ENCODE measurements around the gene ARID3A.

Gene ARID3A

GRCh38 chr19:892894-893689 lies 32.7 kb upstream of the ARID3A start, which contains the start of the genes MED16 and RNU6-9:
Gene MED16 (minus strand): TSS chr19:893187. CDS start chr19:891131, 2,056 bp downstream.
Gene RNU6-9 (plus strand): TSS chr19:893484.
- no peaks in the 10 kb centered on the region for H3K27me3 ChIP-seq (ENCODE audit: control insufficient read depth, insufficient read depth, low read length)
- no peaks in the 10 kb centered on the region for H3K9me3 ChIP-seq (ENCODE audit: control insufficient read depth, insufficient read depth, low read length)
- peak within 1 kb of the TSS; percentile 93 for H3K27ac ChIP-seq (ENCODE audit: low read depth, low read length)
- peak within 1 kb of the TSS; percentile 73 for H3K9ac ChIP-seq (ENCODE audit: low read depth, low read length)
- H3K4me1 ChIP-seq (ENCODE audit: control insufficient read depth, insufficient read depth, low read length), result no peaks in the 10 kb centered on the region
- peak within 1 kb of the TSS; percentile 93 for H3K4me3 ChIP-seq (ENCODE audit: low read depth, low read length)
- peaks cover 29% of the 10 kb centered on the region for H3K36me3 ChIP-seq (ENCODE audit: control insufficient read depth, insufficient read depth, low read length)

GRCh38 chr19:896434-896833 lies 29.4 kb upstream of the ARID3A start:
- no peaks in the 10 kb centered on the region for H3K27me3 ChIP-seq (ENCODE audit: control insufficient read depth, insufficient read depth, low read length)
- no peak overlapping the region for H3K4me3 ChIP-seq (ENCODE audit: low read depth, low read length)
- no peak overlapping the region for H3K9ac ChIP-seq (ENCODE audit: low read depth, low read length)
- no peaks in the 10 kb centered on the region for H3K4me1 ChIP-seq (ENCODE audit: control insufficient read depth, insufficient read depth, low read length)
- H3K36me3 ChIP-seq (ENCODE audit: control insufficient read depth, insufficient read depth, low read length), result peaks cover 13% of the 10 kb centered on the region; the same call in 1 of the 2 replicates
- no peak overlapping the region for H3K27ac ChIP-seq (ENCODE audit: low read depth, low read length)
- H3K9me3 ChIP-seq (ENCODE audit: control insufficient read depth, insufficient read depth, low read length), result no peaks in the 10 kb centered on the region

GRCh38 chr19:896999-897398 lies 28.8 kb upstream of the ARID3A start:
- H3K9ac ChIP-seq (ENCODE audit: low read depth, low read length), result no peak overlapping the region
- no peaks in the 10 kb centered on the region for H3K27me3 ChIP-seq (ENCODE audit: control insufficient read depth, insufficient read depth, low read length)
- no peaks in the 10 kb centered on the region for H3K9me3 ChIP-seq (ENCODE audit: control insufficient read depth, insufficient read depth, low read length)
- H3K4me1 ChIP-seq (ENCODE audit: control insufficient read depth, insufficient read depth, low read length), result no peaks in the 10 kb centered on the region
- no peak overlapping the region for H3K4me3 ChIP-seq (ENCODE audit: low read depth, low read length)
- peaks cover 13% of the 10 kb centered on the region; the same call in 1 of the 2 replicates for H3K36me3 ChIP-seq (ENCODE audit: control insufficient read depth, insufficient read depth, low read length)
- H3K27ac ChIP-seq (ENCODE audit: low read depth, low read length), result no peak overlapping the region

- Histone ChIP-seq H3K9me3 (ENCODE audit: control insufficient read depth, insufficient read depth, low read length) (no peaks in the 10 kb centered on the region), H3K36me3 (ENCODE audit: control insufficient read depth, insufficient read depth, low read length) (peaks cover 13% of the 10 kb centered on the region; the same call in 1 of the 2 replicates), H3K9ac (ENCODE audit: low read depth, low read length) (no peak overlapping the region), H3K27me3 (ENCODE audit: control insufficient read depth, insufficient read depth, low read length) (no peaks in the 10 kb centered on the region), H3K27ac (ENCODE audit: low read depth, low read length) (no peak overlapping the region), H3K4me1 (ENCODE audit: control insufficient read depth, insufficient read depth, low read length) (no peaks in the 10 kb centered on the region), H3K4me3 (ENCODE audit: low read depth, low read length) (no peak overlapping the region)
Observed at GRCh38 chr19:897442-898039, 28.3 kb upstream of the ARID3A start.

GRCh38 chr19:898663-899062 lies 27.2 kb upstream of the ARID3A start:
- no peaks in the 10 kb centered on the region for H3K4me1 ChIP-seq (ENCODE audit: control insufficient read depth, insufficient read depth, low read length)

GRCh38 chr19:899336-900042 lies 26.3 kb upstream of the ARID3A start:
- Histone ChIP-seq H3K36me3 (ENCODE audit: control insufficient read depth, insufficient read depth, low read length) (peaks cover 13% of the 10 kb centered on the region; the same call in 1 of the 2 replicates), H3K27me3 (ENCODE audit: control insufficient read depth, insufficient read depth, low read length) (no peaks in the 10 kb centered on the region), H3K9ac (ENCODE audit: low read depth, low read length) (no peak overlapping the region)

More at GRCh38 chr19:898663-899062, 27.2 kb upstream of the ARID3A start:
- H3K9me3 ChIP-seq (ENCODE audit: control insufficient read depth, insufficient read depth, low read length), result no peaks in the 10 kb centered on the region
- no peak overlapping the region for H3K4me3 ChIP-seq (ENCODE audit: low read depth, low read length)
- no peak overlapping the region for H3K9ac ChIP-seq (ENCODE audit: low read depth, low read length)
- H3K27ac ChIP-seq (ENCODE audit: low read depth, low read length), result no peak overlapping the region
- H3K27me3 ChIP-seq (ENCODE audit: control insufficient read depth, insufficient read depth, low read length), result no peaks in the 10 kb centered on the region
- H3K36me3 ChIP-seq (ENCODE audit: control insufficient read depth, insufficient read depth, low read length), result peaks cover 13% of the 10 kb centered on the region; the same call in 1 of the 2 replicates

GRCh38 chr19:900043-900301 lies 25.9 kb upstream of the ARID3A start:
- Histone ChIP-seq H3K9ac (ENCODE audit: low read depth, low read length) (no peak overlapping the region), H3K4me3 (ENCODE audit: low read depth, low read length) (no peak overlapping the region), H3K27ac (ENCODE audit: low read depth, low read length) (no peak overlapping the region), H3K9me3 (ENCODE audit: control insufficient read depth, insufficient read depth, low read length) (no peaks in the 10 kb centered on the region), H3K4me1 (ENCODE audit: control insufficient read depth, insufficient read depth, low read length) (no peaks in the 10 kb centered on the region), H3K27me3 (ENCODE audit: control insufficient read depth, insufficient read depth, low read length) (no peaks in the 10 kb centered on the region), H3K36me3 (ENCODE audit: control insufficient read depth, insufficient read depth, low read length) (peaks cover 13% of the 10 kb centered on the region; the same call in 1 of the 2 replicates)

More at GRCh38 chr19:899336-900042, 26.3 kb upstream of the ARID3A start:
- H3K4me3 ChIP-seq (ENCODE audit: low read depth, low read length), result no peak overlapping the region
- H3K9me3 ChIP-seq (ENCODE audit: control insufficient read depth, insufficient read depth, low read length), result no peaks in the 10 kb centered on the region
- H3K27ac ChIP-seq (ENCODE audit: low read depth, low read length), result no peak overlapping the region
- no peaks in the 10 kb centered on the region for H3K4me1 ChIP-seq (ENCODE audit: control insufficient read depth, insufficient read depth, low read length)

- Histone ChIP-seq H3K9me3 (ENCODE audit: control insufficient read depth, insufficient read depth, low read length) (no peaks in the 10 kb centered on the region), H3K4me3 (ENCODE audit: low read depth, low read length) (no peak overlapping the region), H3K27me3 (ENCODE audit: control insufficient read depth, insufficient read depth, low read length) (no peaks in the 10 kb centered on the region), H3K4me1 (ENCODE audit: control insufficient read depth, insufficient read depth, low read length) (no peaks in the 10 kb centered on the region), H3K9ac (ENCODE audit: low read depth, low read length) (no peak overlapping the region), H3K27ac (ENCODE audit: low read depth, low read length) (no peak overlapping the region), H3K36me3 (ENCODE audit: control insufficient read depth, insufficient read depth, low read length) (peaks cover 13% of the 10 kb centered on the region; the same call in 1 of the 2 replicates)
Observed at GRCh38 chr19:900302-901111, 25.3 kb upstream of the ARID3A start.

GRCh38 chr19:901216-902092 lies 24.4 kb upstream of the ARID3A start:
- Histone ChIP-seq H3K9ac (ENCODE audit: low read depth, low read length) (no peak overlapping the region), H3K4me1 (ENCODE audit: control insufficient read depth, insufficient read depth, low read length) (no peaks in the 10 kb centered on the region), H3K9me3 (ENCODE audit: control insufficient read depth, insufficient read depth, low read length) (no peaks in the 10 kb centered on the region), H3K27me3 (ENCODE audit: control insufficient read depth, insufficient read depth, low read length) (no peaks in the 10 kb centered on the region), H3K4me3 (ENCODE audit: low read depth, low read length) (no peak overlapping the region), H3K27ac (ENCODE audit: low read depth, low read length) (no peak overlapping the region), H3K36me3 (ENCODE audit: control insufficient read depth, insufficient read depth, low read length) (peaks cover 13% of the 10 kb centered on the region; the same call in 1 of the 2 replicates)

- Histone ChIP-seq H3K4me1 (ENCODE audit: control insufficient read depth, insufficient read depth, low read length) (no peaks in the 10 kb centered on the region), H3K4me3 (ENCODE audit: low read depth, low read length) (no peak overlapping the region), H3K27me3 (ENCODE audit: control insufficient read depth, insufficient read depth, low read length) (no peaks in the 10 kb centered on the region), H3K27ac (ENCODE audit: low read depth, low read length) (no peak overlapping the region), H3K9ac (ENCODE audit: low read depth, low read length) (no peak overlapping the region), H3K36me3 (ENCODE audit: control insufficient read depth, insufficient read depth, low read length) (peaks cover 8% of the 10 kb centered on the region; the same call in 1 of the 2 replicates), H3K9me3 (ENCODE audit: control insufficient read depth, insufficient read depth, low read length) (no peaks in the 10 kb centered on the region)
Observed at GRCh38 chr19:902093-902370, 23.8 kb upstream of the ARID3A start.

Measured in HUES48 (cell line).